ENCODE measurements around the gene NOX3.
A peak's percentile ranks its signal among the peaks of the same experiment; 100 is the strongest.

Gene NOX3

DNA sequence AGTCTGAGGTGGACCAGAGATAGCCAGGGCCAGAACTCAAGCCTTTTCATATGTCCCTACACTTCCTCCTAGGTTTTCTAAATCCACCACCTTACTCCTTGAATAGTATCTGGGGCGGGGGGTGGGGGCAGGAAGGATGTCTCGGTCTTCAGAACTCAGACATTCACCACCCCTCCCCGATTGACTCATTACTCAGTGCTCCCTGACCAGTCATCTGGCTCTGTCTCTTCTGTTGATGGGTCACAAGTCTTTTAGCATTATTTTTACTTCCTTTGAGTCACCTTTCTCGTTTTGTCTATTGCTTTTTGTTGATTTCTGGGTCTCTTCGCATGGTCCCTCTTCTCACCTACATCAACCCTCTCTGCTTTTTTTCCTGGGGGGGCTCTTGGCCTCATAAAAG lies 23.3 kb downstream of the NOX3 start:
- DNase-seq, result no peak

DNA sequence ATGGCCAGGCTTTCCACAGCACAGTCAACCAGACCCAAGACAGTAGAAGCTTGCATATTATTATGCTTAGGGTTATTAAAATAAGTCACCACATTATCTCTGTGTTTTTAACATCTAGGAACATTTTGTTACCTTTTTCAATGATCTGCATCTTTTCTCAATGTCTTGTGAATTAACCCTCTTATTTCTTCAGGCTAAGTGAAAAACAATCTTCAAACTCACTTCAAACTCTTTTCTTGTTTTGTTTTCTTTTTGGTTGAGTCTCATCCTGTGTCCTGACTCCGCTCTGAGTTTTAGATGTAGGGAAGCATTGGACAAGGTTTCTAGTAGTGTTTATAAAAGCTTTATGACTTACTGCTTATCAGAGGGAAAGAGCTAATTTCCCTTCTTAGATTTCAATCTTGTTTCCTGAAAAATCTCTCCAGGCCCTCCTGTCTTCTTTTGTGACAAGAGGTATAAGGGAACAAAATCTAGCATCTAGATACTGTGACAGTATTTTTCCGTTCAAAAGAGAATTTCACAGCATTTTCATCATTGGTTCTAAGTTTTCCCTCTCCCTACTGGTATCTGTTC lies 26.2 kb downstream of the NOX3 start:
- no peak for DNase-seq

DNA sequence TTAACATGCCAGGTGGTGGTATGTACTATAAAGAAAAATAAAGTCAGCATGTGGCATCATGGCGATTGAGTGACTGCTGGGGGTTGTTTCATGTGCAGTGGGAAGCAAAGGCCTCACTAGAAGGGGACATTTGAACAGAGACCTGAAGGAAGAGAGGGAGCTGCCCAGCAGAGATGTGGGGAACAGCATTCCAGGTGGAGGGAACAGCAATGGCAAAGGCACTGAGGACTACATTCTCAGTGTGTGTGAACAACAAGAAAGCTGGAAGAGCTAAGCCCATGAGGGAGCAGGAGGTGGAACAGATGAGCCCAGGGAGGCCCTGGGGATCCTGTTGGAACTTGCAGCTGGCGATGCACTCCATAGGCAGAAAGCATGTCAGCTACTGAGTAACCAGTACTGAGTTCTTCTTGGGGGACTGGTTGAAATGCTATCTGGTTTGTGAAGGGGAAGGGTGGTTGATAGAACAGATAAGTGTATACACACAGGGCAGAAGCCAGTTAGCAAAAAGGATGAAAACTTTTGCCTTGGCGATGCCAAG lies 29.2 kb downstream of the NOX3 start:
- no peak for DNase-seq

DNA sequence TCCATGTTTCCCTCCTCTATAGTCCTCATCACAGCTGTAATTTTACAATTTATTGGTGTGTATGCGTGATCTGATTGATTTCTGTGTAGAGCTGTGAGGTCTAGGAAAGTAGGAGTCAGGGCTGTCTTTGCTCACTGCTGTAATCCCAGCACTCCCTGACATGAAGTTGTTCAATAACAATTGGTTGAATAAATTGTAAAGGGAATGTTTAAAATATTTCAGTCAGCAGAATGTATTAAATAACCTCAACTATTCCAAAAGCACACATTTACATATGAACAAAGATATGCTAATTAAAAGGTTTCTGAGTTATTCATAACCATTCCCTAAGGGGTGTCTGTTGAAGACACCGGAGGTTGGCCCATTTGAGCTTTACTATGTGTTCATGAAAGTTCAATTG lies 31.5 kb downstream of the NOX3 start:
- no peak for DNase-seq

- DNase-seq, result no peak
Observed at GRCh38 chr6:155422635-155423034, 33.0 kb downstream of the NOX3 start.

- no peak for DNase-seq
Observed at GRCh38 chr6:155420492-155420891, 35.1 kb downstream of the NOX3 start.

- DNase-seq, result no peak
Observed at GRCh38 chr6:155419161-155419560, 36.5 kb downstream of the NOX3 start.

- peak; percentile 73 for DNase-seq
Observed at GRCh38 chr6:155418017-155418761, 37.5 kb downstream of the NOX3 start.

GRCh38 chr6:155417454-155417853 lies 38.2 kb downstream of the NOX3 start:
- no peak for DNase-seq

DNA sequence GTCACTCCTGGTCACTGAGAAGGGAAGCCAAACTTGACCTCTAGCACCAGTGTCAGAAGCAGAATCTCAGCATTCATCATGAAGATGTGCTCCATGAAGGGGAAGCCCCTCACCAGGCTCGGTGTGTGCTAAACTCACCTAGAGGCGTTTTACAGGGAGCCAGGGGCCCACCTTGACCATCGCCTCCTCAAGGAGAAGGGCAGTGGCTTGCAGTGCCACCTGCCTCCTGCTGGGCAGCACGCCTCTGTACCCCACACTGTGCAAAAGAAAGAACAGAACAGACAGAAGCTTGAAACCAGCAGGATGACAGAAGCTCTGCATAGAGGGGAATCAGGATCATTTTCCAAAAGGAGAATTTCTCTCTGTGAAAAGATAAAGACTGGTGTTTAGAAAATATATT lies 39.7 kb downstream of the NOX3 start:
- DNase-seq, result no peak

DNA sequence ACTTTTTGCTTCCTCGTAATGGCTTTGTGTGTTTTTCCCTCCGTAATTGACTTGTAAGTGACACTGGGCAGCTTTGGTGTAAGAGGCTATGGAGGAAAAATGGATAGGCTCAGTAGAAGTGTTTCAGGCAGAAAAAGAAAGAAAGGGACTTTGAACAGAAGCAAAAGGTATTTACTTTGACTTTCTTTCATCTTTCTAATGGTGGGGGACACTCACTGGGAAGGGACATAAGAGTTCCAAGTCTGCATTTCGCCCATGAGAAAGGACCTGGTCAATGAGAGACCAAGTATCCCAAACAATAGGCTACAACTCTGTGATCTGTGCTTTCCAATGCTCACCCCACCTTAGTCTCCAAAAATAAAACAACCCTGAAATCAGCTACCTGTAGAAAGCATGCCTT lies 41.6 kb downstream of the NOX3 start:
- DNase-seq, result no peak

DNA sequence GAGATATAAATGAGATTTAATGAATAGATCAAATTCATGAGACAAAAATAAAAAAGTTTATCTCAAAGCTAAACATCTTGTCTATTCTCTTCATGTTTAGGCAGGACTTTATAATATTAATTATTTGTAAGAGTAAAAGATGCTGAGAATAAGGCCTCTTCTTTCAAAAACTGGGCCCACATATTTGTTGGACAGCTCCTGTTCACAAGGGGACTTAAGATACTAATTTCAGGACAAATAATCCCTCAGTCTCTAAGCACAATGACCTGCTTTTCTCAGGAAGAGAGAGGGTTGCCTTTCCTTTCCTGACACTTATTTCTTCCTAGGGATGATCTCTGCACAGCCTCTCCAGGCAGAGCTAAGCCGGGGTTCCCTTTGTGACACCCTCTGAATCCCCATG lies 43.3 kb downstream of the NOX3 start:
- DNase-seq, result no peak

GRCh38 chr6:155411154-155412052 lies 44.2 kb downstream of the NOX3 start:
- DNase-seq, result no peak

- DNase-seq, result no peak
Observed at GRCh38 chr6:155409391-155409790, 46.2 kb downstream of the NOX3 start.

- DNase-seq, result no peak
Observed at GRCh38 chr6:155408981-155409380, 46.7 kb downstream of the NOX3 start.

- no peak for DNase-seq
Observed at GRCh38 chr6:155408231-155408630, 47.4 kb downstream of the NOX3 start.

DNA sequence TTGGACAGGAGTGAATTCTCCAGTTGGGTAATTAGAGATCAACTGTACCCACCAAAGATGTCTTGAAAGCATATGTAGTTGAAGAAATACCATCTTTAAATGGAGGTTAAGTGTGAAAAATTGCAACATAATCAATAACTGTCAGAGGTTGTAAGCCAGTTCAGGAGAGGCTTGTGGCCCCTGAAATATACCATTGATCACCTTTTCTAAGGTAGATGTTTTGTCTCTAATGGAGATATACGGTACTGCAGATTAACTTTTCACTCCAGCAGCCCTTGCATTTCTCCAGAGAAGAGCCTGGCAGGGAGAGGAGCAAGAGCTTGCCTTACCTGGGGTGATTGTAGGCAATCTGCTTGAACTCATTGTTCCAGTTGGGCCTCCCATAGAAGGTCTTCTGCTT lies 48.8 kb downstream of the NOX3 start:
- no peak for DNase-seq

GRCh38 chr6:155404937-155405336 lies 50.7 kb downstream of the NOX3 start:
- no peak for DNase-seq

DNA sequence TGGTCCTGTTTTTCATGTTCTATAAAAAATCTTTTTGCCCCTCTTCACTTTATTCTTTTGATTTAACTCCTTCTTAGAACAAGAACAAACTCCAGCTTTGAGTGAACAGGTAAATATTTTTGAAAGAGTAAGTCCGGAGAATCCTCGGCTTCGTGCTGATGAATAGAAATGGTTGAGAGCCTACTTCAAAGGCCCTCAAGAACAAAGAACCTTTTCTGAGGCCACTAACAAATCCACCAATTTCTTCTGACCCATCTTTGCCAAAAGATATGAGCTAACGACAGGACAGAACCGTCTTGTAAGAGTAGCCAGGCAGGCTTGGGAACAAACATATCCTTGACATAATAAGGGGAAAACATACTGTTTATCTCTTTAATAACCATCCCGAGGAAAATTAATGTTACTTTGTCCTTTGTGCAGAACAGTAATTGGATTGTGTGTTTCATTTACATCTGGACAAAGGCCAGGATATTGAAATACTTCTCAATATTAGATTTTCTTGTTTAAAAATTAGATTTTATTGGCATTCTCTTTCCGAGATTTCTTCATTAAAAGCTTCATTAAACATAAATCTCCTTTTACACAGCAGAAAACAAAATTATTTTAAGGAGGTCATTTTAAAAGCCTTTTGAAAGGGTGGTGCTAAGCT lies 52.9 kb downstream of the NOX3 start:
- DNase-seq, result no peak

DNA sequence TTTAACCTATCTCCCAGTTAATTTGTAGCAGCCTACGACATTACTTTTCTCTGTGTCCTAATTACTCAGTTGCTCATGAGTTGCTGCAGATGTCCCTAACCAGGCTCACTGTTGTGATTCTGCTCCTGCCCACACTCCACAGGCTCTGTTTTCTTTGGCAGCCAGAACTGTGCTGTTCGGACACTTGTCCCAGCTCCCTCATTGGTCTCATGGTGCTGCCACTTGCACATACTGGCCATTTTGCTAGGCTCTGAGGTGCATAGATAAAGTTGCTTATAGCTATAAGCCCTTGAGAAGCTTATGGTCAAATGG lies 55.0 kb downstream of the NOX3 start:
- DNase-seq, result no peak

DNA sequence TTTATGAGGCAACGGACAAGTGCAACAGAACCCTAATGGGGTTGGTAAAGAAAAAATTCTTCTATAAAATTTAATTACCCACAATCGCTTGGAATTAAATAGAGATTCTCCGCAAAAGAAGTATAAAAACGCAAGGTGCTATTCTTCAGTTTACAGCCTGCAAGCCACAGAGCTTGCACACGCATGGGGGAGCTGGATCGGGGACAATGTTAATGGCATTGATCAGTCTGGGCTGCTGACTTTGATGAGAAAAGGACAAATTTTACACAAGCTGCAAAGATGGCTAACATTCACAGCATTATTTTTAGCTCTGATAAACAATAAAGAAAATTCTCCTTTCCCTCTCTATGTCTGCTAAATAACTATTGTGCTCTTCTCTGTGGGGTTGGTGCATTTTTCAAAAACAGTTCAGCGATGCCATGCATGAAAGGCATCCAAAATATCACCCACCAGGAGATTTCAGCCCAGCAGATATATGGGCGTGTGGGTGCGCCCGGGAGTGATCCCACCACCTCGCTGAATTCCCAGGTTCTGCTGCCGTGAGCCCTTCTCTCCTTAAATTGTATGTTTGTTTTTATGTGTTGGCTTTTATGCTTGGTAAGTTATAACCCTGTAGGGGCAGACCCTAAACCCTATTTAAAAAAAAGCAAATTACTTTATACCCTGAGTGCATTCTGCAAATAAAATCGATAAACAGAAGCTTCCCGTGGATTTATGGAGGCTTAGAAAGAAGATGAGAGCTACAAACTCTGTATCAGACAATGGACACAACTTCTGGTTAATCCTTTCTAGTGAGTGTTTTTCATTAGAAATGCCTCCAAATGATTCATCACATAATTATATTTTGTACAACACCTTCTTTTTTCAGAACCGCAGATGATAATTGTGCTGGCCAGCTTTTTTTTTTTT lies 55.6 kb downstream of the NOX3 start:
- no peak for DNase-seq

DNA sequence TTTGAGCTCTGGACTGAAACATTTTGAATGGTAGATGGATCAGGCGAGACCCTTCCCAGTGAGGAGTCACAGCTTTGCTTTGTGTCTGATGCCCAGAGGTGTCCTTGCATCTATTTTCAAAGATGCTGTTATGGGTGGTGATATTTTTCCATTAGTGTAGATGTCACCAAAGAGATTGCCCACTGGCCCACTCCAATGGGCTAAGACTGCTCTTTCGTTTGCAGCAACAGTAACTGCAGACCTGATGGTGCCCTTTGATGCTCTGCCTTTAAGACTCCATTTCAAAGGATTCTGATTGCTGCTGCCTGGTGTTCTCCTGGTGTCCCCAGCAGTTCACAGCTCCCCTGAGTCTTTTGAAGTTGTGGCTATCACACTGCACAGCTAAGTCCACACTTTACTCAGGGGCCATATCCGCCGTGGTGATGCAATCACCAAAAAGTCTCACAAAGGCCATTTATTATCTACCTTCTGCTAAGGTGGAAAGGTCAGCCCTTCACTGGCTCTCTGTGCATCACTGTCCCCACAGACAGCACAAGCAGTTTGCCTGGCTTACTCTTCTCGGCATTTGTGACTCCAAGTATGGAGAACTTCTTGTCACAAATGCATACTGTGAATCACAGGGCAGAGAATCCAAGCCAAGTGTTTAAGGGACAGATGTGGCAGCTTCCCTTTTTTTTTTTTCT lies 56.4 kb downstream of the NOX3 start:
- no peak for DNase-seq

Data from CD4-positive, alpha-beta T cell treated with Interleukin-6 for 4 hours (primary cell).